ENCODE measurements around the gene OSBP. TPM values are rescaled to one million over a fixed set of nuclear protein-coding genes. Genes with fewer than 3 reads are reported as not detected.

The OSBP gene, protein sequence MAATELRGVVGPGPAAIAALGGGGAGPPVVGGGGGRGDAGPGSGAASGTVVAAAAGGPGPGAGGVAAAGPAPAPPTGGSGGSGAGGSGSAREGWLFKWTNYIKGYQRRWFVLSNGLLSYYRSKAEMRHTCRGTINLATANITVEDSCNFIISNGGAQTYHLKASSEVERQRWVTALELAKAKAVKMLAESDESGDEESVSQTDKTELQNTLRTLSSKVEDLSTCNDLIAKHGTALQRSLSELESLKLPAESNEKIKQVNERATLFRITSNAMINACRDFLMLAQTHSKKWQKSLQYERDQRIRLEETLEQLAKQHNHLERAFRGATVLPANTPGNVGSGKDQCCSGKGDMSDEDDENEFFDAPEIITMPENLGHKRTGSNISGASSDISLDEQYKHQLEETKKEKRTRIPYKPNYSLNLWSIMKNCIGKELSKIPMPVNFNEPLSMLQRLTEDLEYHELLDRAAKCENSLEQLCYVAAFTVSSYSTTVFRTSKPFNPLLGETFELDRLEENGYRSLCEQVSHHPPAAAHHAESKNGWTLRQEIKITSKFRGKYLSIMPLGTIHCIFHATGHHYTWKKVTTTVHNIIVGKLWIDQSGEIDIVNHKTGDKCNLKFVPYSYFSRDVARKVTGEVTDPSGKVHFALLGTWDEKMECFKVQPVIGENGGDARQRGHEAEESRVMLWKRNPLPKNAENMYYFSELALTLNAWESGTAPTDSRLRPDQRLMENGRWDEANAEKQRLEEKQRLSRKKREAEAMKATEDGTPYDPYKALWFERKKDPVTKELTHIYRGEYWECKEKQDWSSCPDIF
- 23.5 and 75.8 TPM in 2 replicates for total RNA-seq

DNA sequence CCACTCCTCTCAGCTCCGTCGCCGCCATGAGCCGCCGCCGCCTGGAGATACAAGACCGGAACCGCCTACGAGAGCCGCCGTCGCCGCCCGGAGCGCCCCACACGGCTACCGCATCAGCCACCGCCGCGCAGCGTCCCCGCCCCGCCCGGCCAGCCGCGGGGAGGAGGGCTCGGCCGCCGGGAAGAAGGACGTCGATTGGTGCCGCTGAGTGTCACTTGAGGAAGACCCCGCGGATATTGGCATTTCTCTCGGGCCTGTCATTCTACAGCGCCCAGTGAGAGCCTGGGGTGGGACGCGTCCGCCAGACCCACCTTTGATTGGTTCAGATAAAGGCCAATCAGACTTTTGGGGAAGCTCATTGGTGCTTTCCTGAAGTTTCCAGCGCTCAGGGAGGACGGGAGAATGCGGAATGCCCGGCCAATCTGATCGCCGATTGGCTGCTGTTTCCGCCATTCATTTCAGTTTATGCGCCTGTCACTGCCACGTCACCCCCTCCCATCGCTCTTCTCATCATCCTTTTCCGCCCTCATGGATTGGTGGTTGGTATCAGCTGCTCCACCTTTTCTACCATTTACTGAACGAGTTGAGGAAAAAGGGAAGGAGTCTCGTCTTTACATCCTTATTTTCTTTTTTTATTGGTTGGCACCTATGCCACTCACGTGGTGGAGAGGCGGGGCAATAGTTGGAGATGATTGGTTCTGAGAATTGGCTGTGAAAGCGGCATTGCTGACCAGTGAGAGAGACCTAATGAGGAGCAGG lies at the start of gene OSBP:
OSBP (minus strand) TSS at position 138 of the 759 bp plus-strand sequence; CDS start at position 28, 110 bp downstream.

Other genes starting within 250 kb of the OSBP start
- gene OR5A2, start 189.4 kb downstream of the OSBP start, total RNA-seq, result under 0.01 TPM in 1 of 2 replicates, not detected in the other
- not detected in 2 replicates for gene OR5A1, start 179.3 kb downstream of the OSBP start, total RNA-seq
- gene OR4D6, start 158.8 kb downstream of the OSBP start, total RNA-seq, result not detected in 2 replicates
- gene OR4D10, start 142.5 kb downstream of the OSBP start, total RNA-seq, result not detected in 2 replicates
- gene OR4D11, start 112.2 kb downstream of the OSBP start, total RNA-seq, result not detected in 2 replicates
- gene OR4D9, start 104.2 kb downstream of the OSBP start, total RNA-seq, result not detected in 2 replicates
- 4.0 and 15.9 TPM in 2 replicates for gene PATL1, start 53.3 kb upstream of the OSBP start, total RNA-seq
- not detected in 2 replicates for gene OR10V1, start 98.1 kb upstream of the OSBP start, total RNA-seq
- 46.1 and 101 TPM in 2 replicates for gene STX3, start 139.6 kb upstream of the OSBP start, total RNA-seq
- gene MRPL16, start 195.0 kb upstream of the OSBP start, total RNA-seq, result 25.5 and 34.2 TPM in 2 replicates
- gene CBLIF, start 229.7 kb upstream of the OSBP start, total RNA-seq, result not detected in 2 replicates

All from bladder microvascular endothelial cell (primary cell).